GM18519 (cell line): ENCODE results near the gene FBXO40.

Source experiments
- ATAC-seq: cut with Tn5 transposase; IDR thresholded peaks from one replicate; pipeline ENCODE4 v1.9.1; 2021; ENCODE audit warnings: mild to moderate bottlenecking, moderate library complexity; ENCODE audit not compliant: unreplicated experiment, low FRiP score

FBXO40 gene

DNA sequence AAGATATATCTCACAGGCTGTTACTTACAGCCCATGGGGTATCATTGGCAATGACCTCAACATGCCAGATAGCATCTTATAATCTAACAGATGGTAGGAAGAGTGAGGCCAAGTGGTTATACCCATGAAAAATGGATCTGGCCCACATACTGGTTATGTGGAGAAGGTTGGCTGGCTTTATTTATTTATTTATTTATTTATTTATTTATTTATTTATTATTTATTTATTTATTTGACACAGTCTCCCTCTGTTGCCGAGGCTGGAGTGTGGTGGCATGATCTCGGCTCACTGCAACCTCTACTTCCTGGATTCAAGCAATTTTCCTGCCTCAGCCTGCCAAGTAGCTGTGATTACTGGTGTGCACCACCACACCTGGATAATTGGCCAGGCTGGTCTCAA lies 11.6 kb downstream of the FBXO40 start:
- no peak for ATAC-seq

GRCh38 chr3:121606106-121606505 lies 12.9 kb downstream of the FBXO40 start:
- no peak for ATAC-seq

DNA sequence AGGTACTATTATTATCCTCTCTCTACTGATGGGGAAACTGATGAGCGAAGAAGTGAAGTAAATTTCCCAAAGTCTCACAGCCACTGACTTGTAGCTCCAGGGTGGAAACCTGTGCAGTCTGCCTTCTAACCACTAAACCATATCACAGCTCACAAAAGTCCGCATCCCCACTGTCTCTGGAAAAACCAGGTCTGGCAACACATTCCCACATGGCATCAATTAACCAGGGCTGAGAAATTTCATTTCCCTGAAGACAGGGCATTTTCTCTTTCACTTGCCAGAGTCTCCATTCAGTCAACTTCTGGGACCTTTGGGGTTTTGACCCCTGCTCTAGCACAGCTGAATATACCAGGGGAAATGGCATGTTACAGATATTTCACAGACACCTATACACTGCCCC lies 26.5 kb downstream of the FBXO40 start:
- ATAC-seq: no peak

DNA sequence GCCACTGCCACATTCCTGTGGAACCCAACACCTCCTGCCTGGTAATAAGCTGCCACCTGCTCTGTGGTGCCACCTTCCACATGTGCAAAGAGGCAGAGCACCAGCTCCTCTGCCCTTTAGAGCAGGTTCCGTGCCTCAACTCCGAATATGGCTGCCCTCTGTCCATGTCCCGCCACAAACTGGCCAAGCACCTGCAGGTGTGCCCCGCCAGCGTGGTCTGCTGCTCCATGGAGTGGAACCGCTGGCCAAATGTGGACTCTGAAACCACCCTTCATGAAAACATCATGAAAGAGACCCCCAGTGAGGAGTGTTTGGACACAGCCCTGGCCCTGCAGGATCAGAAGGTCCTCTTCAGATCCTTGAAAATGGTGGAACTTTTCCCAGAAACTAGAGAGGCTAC lies 28.3 kb downstream of the FBXO40 start:
- no peak for ATAC-seq

GRCh38 chr3:121624147-121624899 lies 31.1 kb downstream of the FBXO40 start:
- no peak for ATAC-seq

DNA sequence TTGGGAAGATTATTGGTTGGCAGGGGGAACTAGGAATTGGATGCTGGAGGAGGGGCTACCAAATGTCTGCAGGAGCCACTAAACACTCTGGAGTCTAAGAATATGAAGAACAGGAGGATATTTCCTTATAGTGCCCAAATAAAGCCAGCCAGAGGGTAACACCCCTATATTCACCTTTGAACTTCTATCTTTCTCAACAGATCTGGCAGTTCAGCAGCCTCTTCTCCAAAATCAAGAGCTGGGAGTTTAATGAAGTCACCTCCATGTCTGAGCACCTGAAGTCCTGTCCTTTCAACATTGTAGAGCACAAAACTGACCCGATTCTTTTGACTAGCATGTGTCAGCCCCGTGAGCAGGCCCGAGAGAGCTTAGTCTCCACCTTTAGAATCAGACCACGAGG lies 33.3 kb downstream of the FBXO40 start:
- no peak for ATAC-seq

GRCh38 chr3:121627211-121627610 lies 34.0 kb downstream of the FBXO40 start:
- no peak for ATAC-seq

GRCh38 chr3:121627622-121628021 lies 34.4 kb downstream of the FBXO40 start:
- ATAC-seq: no peak

- no peak for ATAC-seq
Measured at GRCh38 chr3:121629601-121630000, 36.4 kb downstream of the FBXO40 start.

- ATAC-seq: no peak
Measured at GRCh38 chr3:121630355-121630754, 37.2 kb downstream of the FBXO40 start.

DNA sequence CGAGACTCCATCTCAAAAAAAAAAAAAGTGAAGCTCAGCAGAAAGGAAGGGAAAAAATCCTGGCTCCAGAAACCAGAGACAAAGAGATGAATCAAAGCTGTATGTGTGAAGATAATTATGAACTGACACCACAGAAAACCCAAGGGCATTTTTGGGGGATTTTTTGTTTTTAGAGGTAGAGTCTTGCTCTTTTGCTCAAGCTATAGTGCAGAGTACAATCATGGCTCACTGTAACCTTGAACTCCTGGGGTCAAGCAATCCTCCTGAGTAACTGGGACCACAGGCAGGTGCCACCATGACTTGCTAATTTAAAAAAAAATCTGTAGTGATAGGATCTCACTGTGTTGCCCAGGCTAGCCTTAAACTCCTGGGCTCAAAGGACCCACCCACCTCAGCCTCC lies 44.7 kb downstream of the FBXO40 start:
- no peak for ATAC-seq

- no peak for ATAC-seq
Measured at GRCh38 chr3:121641127-121641526, 47.9 kb downstream of the FBXO40 start.

DNA sequence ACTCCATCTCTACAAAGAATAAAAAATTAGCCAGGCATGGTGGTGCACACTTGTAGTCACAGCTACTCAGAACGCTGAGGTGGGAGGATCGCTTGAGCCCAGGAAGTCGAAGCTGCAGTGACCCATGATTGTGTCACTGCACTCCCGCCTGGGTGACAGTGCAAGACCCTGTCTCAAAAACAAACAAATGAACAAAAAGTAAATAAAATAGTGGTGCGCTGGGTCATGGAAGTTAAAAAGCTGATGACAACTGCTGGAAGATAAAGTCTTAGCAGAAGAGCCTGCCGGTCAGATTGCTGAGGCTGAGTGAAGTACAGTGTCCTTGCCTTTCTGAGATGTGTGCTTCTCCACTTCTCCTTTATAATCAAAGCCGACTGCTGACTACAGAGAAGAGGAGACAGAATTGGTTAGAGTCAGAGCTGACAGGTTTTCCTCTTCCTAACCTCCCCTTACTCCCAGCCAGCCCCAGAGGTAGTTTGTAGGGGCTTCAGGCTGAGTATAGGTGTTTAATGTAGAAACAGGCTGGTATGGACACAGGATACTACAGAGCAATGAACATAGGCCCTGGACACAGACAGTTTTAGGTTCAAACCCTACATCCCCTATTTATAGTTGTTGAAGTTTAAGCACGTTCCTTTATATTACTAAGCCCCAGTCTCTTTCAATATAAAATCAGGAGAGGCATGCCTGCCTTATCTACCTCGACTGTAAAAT lies 49.6 kb downstream of the FBXO40 start:
- no peak for ATAC-seq

- ATAC-seq: no peak
Measured at GRCh38 chr3:121645054-121645453, 51.9 kb downstream of the FBXO40 start.

GRCh38 chr3:121648219-121648958 lies 55.2 kb downstream of the FBXO40 start:
- no peak for ATAC-seq

GRCh38 chr3:121649645-121650044 lies 56.5 kb downstream of the FBXO40 start:
- no peak for ATAC-seq

GRCh38 chr3:121651684-121652083 lies 58.5 kb downstream of the FBXO40 start:
- ATAC-seq: no peak

GRCh38 chr3:121654493-121655385 lies 61.6 kb downstream of the FBXO40 start:
- peak; percentile 58 for ATAC-seq

DNA sequence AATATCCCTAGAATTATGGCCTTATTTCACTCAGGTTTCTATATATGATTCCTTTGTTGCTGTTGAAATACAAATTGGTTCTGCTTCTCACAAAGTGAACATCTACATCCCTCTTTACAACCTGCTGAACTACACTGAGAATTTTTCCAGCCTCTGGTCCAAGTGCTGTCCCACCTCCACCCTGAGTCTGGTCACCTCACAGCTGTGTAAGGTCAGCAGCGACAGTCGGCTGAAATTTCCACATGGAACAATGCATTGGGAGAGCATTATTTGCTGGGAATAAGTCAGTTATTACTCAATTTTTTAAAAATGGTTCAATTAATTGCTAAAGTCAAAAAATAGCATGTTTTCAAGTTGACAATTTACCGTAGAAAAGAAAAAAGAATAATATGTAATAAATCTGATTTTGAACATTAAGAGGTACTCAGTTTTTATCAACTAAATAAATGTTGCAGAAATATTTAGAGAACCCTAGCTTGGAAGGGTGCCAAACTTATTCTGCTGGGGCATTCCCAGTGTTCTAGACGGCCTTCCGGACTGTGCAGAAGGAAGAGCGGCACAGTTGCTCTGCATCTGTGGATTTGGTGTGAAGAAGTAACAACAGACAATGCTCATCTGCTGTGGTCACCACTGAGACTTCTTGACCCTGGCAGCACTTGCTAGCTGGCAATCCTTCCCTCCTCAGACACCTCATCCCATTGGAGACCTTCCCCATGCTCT lies 65.7 kb downstream of the FBXO40 start:
- ATAC-seq: no peak

DNA sequence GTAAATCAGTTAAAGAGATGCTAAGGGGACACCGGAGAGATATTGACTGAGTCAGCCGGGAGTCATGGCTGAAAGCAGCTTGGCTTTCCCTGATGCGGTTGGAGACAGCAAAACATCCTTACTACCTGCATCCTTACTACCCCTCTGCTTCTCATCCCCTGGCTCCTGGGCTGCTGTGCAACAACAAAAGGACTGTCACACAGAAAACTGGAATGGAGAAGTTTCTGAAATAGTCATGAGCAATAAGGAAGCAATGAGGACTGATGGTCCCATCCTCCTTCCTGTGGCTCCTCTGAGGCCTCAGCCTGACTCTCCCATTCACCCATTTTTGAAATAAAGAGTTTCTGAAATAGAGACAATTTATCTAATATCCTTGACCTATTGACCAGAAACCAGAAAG lies 66.4 kb downstream of the FBXO40 start:
- no peak for ATAC-seq
